ENCODE results near the gene TSC1. TPM values are rescaled to one million over a fixed set of nuclear protein-coding genes. Genes with fewer than 3 reads are reported as not detected.

Gene TSC1
- total RNA-seq, 2 experiments from 2014 or later, result 50.0 to 51.9 TPM

DNA sequence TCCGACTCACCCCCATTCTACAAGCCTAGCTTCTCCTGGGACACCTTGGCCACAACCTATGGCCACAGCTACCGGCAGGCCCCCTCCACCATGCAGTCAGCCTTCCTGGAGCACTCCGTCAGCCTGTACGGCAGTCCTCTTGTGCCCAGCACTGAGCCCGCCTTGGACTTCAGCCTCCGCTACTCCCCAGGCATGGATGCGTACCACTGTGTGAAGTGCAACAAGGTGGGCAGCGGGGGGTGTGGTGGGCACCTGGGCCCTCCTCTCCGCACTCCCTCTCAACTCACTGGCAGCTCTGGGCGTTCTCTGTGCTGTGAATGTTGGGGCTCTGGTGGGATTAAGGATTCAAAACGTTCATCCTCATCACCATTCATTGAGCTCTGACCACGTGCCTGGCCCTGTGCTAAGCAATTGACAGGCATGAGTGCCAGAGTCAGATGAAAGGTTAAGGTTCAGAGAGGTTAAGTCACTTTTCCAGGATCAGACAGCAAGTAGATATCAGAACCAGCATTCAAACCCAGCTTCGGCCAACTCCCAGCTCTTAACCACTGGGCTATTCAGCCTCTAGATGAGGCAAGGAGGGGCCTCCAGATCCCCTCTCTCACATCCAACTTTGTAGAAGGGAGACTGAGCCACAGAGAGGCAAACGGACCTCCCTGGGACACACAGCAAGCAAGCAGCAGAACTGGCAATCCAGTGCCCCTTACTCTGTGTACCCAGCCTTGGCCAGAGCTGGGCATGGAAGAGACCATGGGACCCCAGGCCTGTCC lies 44.0 kb upstream of the TSC1 start:
- Mint-ChIP-seq H3K9me3 (no peaks in the 10 kb centered on the region), H3K4me3 (no peak overlapping the region), H3K4me1 (ENCODE audit: low read depth) (no peaks in the 10 kb centered on the region), H3K27ac (no peak overlapping the region), H3K27me3 (peaks cover 61% of the 10 kb centered on the region), H3K36me3 (ENCODE audit: low read depth) (no peaks in the 10 kb centered on the region)
- Histone ChIP-seq H3K9me3 (ENCODE audit: control insufficient read depth in 1 of 2, insufficient read depth in 1 of 2, low read length in 2 of 2) (peaks cover 0 to 5% of the 10 kb centered on the region in 2 experiments), H3K4me3 (ENCODE audit: low read length) (no peak overlapping the region), H3K27me3 (ENCODE audit: control insufficient read depth in 1 of 2, insufficient read depth in 2 of 2, low read length in 2 of 2) (peaks cover 24 to 27% of the 10 kb centered on the region in 2 experiments), H3K36me3 (ENCODE audit: insufficient read depth, low read length) (no peaks in the 10 kb centered on the region), H3K27ac (ENCODE audit: low read depth in 1 of 2, low read length in 2 of 2) (no peak overlapping the region), H3K4me1 (ENCODE audit: insufficient read depth, low read length) (no peaks in the 10 kb centered on the region)
- intact Hi-C loops (cut with DNase I, micrococcal nuclease), result no loop called here
- no peak for DNase-seq
- TF ChIP-seq, protein P1, sequence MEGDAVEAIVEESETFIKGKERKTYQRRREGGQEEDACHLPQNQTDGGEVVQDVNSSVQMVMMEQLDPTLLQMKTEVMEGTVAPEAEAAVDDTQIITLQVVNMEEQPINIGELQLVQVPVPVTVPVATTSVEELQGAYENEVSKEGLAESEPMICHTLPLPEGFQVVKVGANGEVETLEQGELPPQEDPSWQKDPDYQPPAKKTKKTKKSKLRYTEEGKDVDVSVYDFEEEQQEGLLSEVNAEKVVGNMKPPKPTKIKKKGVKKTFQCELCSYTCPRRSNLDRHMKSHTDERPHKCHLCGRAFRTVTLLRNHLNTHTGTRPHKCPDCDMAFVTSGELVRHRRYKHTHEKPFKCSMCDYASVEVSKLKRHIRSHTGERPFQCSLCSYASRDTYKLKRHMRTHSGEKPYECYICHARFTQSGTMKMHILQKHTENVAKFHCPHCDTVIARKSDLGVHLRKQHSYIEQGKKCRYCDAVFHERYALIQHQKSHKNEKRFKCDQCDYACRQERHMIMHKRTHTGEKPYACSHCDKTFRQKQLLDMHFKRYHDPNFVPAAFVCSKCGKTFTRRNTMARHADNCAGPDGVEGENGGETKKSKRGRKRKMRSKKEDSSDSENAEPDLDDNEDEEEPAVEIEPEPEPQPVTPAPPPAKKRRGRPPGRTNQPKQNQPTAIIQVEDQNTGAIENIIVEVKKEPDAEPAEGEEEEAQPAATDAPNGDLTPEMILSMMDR (IDR thresholded peaks at IDR 0.05), result no peak
- ChIA-PET POLR2A (no interaction called here), CTCF (no interaction called here)
- no peak for ATAC-seq (ENCODE audit: poor library complexity)

DNA sequence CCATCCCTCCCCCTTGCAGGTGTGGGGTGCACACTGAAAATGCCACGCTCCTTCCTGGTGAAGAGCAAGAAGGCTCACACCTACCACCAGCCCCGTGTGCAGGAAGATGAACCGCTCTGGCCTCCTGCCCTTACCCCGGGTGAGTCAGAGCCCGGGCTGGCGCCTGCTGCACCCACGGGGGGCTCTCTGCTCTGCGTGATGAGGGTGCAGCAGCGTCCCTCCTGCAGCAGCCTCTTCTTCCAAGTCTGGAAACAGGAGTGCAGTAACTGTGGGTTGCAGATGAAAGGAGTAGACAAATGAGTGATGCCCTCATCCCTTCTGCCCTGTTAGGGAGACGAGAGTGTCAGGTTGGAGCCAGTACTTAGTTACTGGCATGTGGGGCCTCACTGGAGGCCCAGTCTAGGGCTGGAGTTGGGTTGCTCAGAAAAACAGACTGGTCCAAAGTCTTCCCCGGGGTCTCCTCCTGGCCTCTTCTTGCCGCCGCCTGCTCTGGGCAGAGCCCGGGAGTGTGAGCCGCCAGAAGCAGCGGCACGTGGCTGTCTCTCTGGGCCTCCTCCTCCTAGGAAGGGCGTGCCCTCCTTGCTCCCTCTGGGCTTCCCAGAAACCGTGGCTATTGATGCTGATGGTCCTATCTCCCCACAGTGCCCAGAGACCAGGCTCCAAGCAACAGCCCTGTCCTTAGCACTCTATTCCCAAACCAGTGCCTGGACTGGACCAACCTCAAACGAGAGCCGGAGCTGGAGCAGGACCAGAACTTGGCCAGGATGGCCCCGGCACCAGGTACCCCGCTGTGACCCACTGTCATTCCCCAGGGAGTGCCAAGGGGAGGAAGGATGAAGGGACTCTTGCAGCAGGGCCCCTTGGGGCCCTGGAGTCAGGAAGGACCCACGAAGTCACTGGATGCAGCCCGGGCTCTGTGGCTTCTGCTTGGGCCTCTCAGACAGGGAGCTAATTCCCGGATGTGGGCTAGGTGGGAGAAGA lies 42.5 kb upstream of the TSC1 start:
- ChIA-PET POLR2A (no interaction called here), CTCF (no interaction called here)
- Histone ChIP-seq H3K4me3 (ENCODE audit: low read length) (no peak overlapping the region), H3K27me3 (ENCODE audit: control insufficient read depth in 1 of 2, insufficient read depth in 2 of 2, low read length in 2 of 2) (peaks cover 22 to 34% of the 10 kb centered on the region in 2 experiments), H3K27ac (ENCODE audit: low read depth in 1 of 2, low read length in 2 of 2) (no peak overlapping the region), H3K36me3 (ENCODE audit: insufficient read depth, low read length) (no peaks in the 10 kb centered on the region), H3K4me1 (ENCODE audit: insufficient read depth, low read length) (no peaks in the 10 kb centered on the region), H3K9me3 (ENCODE audit: control insufficient read depth in 1 of 2, insufficient read depth in 1 of 2, low read length in 2 of 2) (peaks cover 0 to 5% of the 10 kb centered on the region in 2 experiments)
- no peak overlapping the region for H3K27ac Mint-ChIP-seq
- no peaks in the 10 kb centered on the region for H3K4me1 Mint-ChIP-seq (ENCODE audit: low read depth)
- H3K4me3 Mint-ChIP-seq, result no peak overlapping the region
- TF ChIP-seq, protein P1 (IDR thresholded peaks at IDR 0.05), result no peak
- DNase-seq, result no peak
- H3K9me3 Mint-ChIP-seq, result no peaks in the 10 kb centered on the region
- intact Hi-C loops (cut with DNase I, micrococcal nuclease), result no loop called here
- H3K27me3 Mint-ChIP-seq, result peaks cover 60% of the 10 kb centered on the region
- H3K36me3 Mint-ChIP-seq (ENCODE audit: low read depth), result no peaks in the 10 kb centered on the region
- no peak for ATAC-seq (ENCODE audit: poor library complexity)

DNA sequence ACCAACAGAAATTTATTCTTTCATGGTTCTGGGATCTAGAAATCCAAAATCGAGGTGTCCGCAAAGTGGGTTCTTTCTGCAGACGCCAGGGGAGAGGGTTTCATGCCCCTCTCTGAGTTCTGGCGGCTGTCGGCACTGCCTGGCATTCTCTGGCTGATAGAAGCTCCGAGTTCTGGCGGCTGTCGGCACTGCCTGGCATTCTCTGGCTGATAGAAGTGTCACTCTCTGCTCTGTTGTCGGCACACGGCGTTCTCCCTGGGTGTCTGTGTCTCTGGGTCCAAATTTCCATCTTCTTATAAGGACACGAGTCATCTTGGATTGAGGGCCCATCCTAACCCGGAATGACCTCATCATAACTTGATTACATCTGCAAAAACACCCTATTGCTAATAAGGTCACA lies 41.7 kb upstream of the TSC1 start:
- intact Hi-C loops (cut with DNase I, micrococcal nuclease), result no loop called here
- ChIA-PET POLR2A (no interaction called here), CTCF (no interaction called here)
- Mint-ChIP-seq H3K36me3 (ENCODE audit: low read depth) (no peaks in the 10 kb centered on the region), H3K27me3 (peaks cover 63% of the 10 kb centered on the region), H3K4me3 (no peak overlapping the region), H3K27ac (no peak overlapping the region), H3K4me1 (ENCODE audit: low read depth) (no peaks in the 10 kb centered on the region), H3K9me3 (no peaks in the 10 kb centered on the region)
- Histone ChIP-seq H3K36me3 (ENCODE audit: insufficient read depth, low read length) (no peaks in the 10 kb centered on the region), H3K4me3 (ENCODE audit: low read length) (no peak overlapping the region), H3K27me3 (ENCODE audit: control insufficient read depth in 1 of 2, insufficient read depth in 2 of 2, low read length in 2 of 2) (peaks cover 22 to 38% of the 10 kb centered on the region in 2 experiments), H3K27ac (ENCODE audit: low read depth in 1 of 2, low read length in 2 of 2) (no peak overlapping the region), H3K9me3 (ENCODE audit: control insufficient read depth in 1 of 2, insufficient read depth in 1 of 2, low read length in 2 of 2) (peaks cover 0 to 5% of the 10 kb centered on the region in 2 experiments), H3K4me1 (ENCODE audit: insufficient read depth, low read length) (no peaks in the 10 kb centered on the region)
- DNase-seq (no peak), ATAC-seq (ENCODE audit: poor library complexity) (no peak)
- TF ChIP-seq, protein P1 (IDR thresholded peaks at IDR 0.05), result no peak

Measured in CD4-positive, alpha-beta T cell (primary cell).